Upper lobe of left lung (tissue), 6 donors: Measurements from ENCODE around the gene SMYD5. TPM values are rescaled to one million over a fixed set of nuclear protein-coding genes. Genes with fewer than 3 reads are reported as not detected.

Source experiments
- ATAC-seq, 2 donors: fragments of 200-7000 bp; cut with Tn5 transposase; one replicate each; pipeline ENCODE4 v1.9.1; 2022; ENCODE audit warnings: mild to moderate bottlenecking in 2 of 2, moderate library complexity in 2 of 2; ENCODE audit not compliant: low FRiP score in 2 of 2
- DNase-seq, 2 donors: peaks; one replicate each; pipeline ENCODE4 v3.0.0-alpha.2; 2019 to 2020
- H3K27ac ChIP-seq, 4 donors: fragments of 200-600 bp; sonication (generic); one replicate each; pipeline ENCODE4 v1.5.1; 2016 to 2019
- H3K27me3 ChIP-seq, 4 donors: fragments of 200-600 bp; sonication (generic); one replicate each; pipeline ENCODE4 v1.5.1; 2017 to 2019
- H3K36me3 ChIP-seq, 4 donors: fragments of 200-600 bp; sonication (generic); one replicate each; pipeline ENCODE4 v1.5.1; 2016 to 2019
- H3K4me1 ChIP-seq, 4 donors: fragments of 200-600 bp; sonication (generic); one replicate each; pipeline ENCODE4 v1.5.1; 2018 to 2019
- H3K4me3 ChIP-seq, 4 donors: fragments of 200-600 bp; sonication (generic); one replicate each; pipeline ENCODE4 v1.5.1; 2017 to 2019; ENCODE audit warnings: mild to moderate bottlenecking in 2 of 4, moderate library complexity in 1 of 4
- H3K9me3 ChIP-seq, 4 donors: fragments of 200-600 bp; sonication (generic); one replicate each; pipeline ENCODE4 v1.5.1; 2018 to 2019
- CTCF ChIP-seq, 6 experiments: fragments of 450-650 bp in 4 of 6; fragments of 200-600 bp in 2 of 6; sonication (generic) in 2 of 6; IDR thresholded peaks; one replicate each; pipeline ENCODE4 v1.5.1; 2016 to 2019; ENCODE audit warnings: antibody characterized with exemption in 6 of 6
- EP300 ChIP-seq, 4 donors: sonication (generic); formaldehyde crosslinking; IDR thresholded peaks; one replicate each; pipeline ENCODE4 v1.5.1; 2017; ENCODE audit warnings: antibody characterized with exemption in 4 of 4, control low read depth in 2 of 4
- POLR2A ChIP-seq, 4 donors: fragments of 450-650 bp; IDR thresholded peaks; one replicate each; pipeline ENCODE4 v1.5.1; 2016 to 2017; ENCODE audit warnings: antibody characterized with exemption in 4 of 4, mild to moderate bottlenecking in 2 of 4
- POLR2AphosphoS5 ChIP-seq, 2 donors: sonication (generic); formaldehyde crosslinking; IDR thresholded peaks; one replicate each; pipeline ENCODE4 v1.5.1; 2017; ENCODE audit warnings: antibody characterized with exemption in 2 of 2
- WGBS, 2 donors: methylation state at CpG; one replicate each; pipeline ENCODE4 v1.1.5; 2017 to 2018; 5-methylcytosine and 5-hydroxymethylcytosine counted together
- total RNA-seq, 6 donors: library from RNA; depleted of rRNA in 4 of 6; stranded (reverse); fragments of >200 nt in 4 of 6; gene quantifications; one replicate each; pipeline versions ENCODE4 v1.1.0 to v1.2.1, GENCODE V29; 2016 to 2021
- donor health status: DM: no; HTN: no; CAD: no; lungs with moderate emphysema.
- donor health status: DM: no; HTN: yes; CAD: no; lungs with severe emphysema.

The SMYD5 gene
- total RNA-seq, 6 donors from 2014 or later: 18.1 to 58.8 (median 21.2) TPM

DNA sequence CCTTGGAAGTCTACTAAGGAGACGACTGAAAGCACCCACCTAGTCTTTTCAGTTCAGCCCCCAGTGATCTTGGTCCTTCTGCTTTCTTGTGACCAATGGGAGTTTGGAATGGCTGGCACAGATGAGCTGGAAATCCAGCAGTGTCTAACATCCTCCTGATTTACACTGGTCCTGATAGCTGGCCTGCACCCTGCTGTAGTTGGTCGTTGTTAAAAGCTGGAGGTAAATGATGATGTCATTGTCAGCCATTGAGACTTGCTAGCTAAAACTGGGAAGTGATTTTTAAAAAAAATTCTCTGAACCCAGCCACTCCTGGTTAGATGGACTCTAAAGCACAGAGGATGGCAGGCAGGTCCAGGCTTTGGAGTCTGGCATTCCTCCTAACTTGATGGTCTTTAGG lies 39.4 kb downstream of the SMYD5 start:
- DNase-seq (no peak), ATAC-seq (no peak)
- no peaks in the 10 kb centered on the region for H3K4me1 ChIP-seq
- WGBS, 2 donors: 66 to 75% methylated on average over 2 of the region's 2 CpGs
- no peak overlapping the region for H3K4me3 ChIP-seq
- peaks cover 42 to 71% (median 62%) of the 10 kb centered on the region in 4 donors for H3K36me3 ChIP-seq
- H3K27ac ChIP-seq: no peak overlapping the region
- H3K27me3 ChIP-seq: no peaks in the 10 kb centered on the region
- no peaks in the 10 kb centered on the region for H3K9me3 ChIP-seq
- no peak for TF ChIP-seq EP300 (IDR thresholded peaks at IDR 0.05)
- TF ChIP-seq POLR2AphosphoS5 (IDR thresholded peaks at IDR 0.05): no peak

DNA sequence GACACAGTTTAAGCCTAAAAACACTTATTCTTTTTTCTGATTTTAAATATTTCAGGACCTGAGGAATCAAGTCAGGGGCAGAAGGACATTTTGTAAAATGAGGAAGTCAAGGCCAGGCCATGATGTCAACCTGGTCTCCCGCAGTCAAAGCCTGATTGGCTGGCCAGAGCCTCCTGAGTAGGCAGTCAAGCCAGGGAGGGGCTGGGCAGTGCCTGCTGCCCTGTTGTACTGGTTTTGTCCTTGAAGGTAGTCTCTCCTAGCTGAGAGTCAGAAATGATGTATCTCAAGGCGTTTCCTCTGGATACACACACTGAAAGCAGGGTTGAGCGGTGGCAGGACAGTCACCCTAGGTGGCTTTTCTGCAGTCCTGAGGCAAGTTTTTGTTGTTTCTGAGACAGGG lies 39.9 kb downstream of the SMYD5 start:
- Histone ChIP-seq H3K4me1 (no peaks in the 10 kb centered on the region), H3K36me3 (peaks cover 37 to 66% (median 57%) of the 10 kb centered on the region in 4 donors), H3K27me3 (no peaks in the 10 kb centered on the region), H3K27ac (no peak overlapping the region), H3K9me3 (no peaks in the 10 kb centered on the region), H3K4me3 (no peak overlapping the region)
- ATAC-seq (no peak), DNase-seq (no peak)
- TF ChIP-seq POLR2A (IDR thresholded peaks at IDR 0.05) (no peak), CTCF (IDR thresholded peaks at IDR 0.05) (no peak), POLR2AphosphoS5 (IDR thresholded peaks at IDR 0.05) (no peak), EP300 (IDR thresholded peaks at IDR 0.05) (no peak)
- 88% methylated on average over 2 to 3 of the region's 3 CpGs for WGBS, 2 donors

GRCh38 chr2:73254343-73255006 lies 40.4 kb downstream of the SMYD5 start:
- H3K4me3 ChIP-seq: no peak overlapping the region
- peaks cover 32 to 60% (median 51%) of the 10 kb centered on the region in 4 donors for H3K36me3 ChIP-seq
- TF ChIP-seq POLR2AphosphoS5 (IDR thresholded peaks at IDR 0.05): no peak
- no peak for TF ChIP-seq EP300 (IDR thresholded peaks at IDR 0.05)
- TF ChIP-seq CTCF (IDR thresholded peaks at IDR 0.05): no peak
- no peak for TF ChIP-seq POLR2A (IDR thresholded peaks at IDR 0.05)
- no peak for ATAC-seq
- no peaks in the 10 kb centered on the region for H3K27me3 ChIP-seq
- H3K27ac ChIP-seq: no peak overlapping the region
- no peaks in the 10 kb centered on the region for H3K9me3 ChIP-seq
- WGBS, 2 donors: 94 to 95% methylated on average over 7 of the region's 7 CpGs
- H3K4me1 ChIP-seq: no peaks in the 10 kb centered on the region
- no peak for DNase-seq

DNA sequence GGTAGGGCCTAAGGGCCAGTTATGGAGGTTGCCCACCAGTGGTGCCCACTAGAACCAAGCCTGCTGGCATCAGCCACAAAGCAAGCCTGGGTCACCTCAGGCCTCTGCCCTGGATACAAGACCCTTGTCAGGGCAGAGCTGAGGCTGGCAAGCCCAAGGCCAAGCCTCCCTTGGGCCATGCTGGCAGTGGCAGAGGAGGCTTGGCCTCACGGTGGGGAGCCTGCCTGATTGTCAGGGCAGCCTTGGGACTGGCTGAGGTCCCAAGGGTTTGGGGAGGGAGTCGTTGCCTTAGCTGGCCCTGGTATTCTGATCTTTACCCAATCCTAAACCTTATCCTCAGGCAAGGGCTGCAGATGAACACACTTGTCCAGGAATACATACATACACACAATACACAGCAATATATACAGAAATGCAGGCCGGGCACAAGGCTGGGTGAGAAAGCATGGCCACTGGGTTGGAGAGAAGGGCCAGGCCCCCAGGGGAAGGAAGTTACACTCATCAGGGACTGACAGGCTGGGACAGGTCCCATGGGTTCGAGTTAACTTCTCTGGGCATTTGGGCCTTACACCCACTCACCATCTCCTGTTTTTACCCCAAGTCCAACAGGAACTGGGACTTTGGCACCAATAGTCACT lies 41.1 kb downstream of the SMYD5 start:
- Histone ChIP-seq H3K36me3 (peaks cover 26 to 54% (median 45%) of the 10 kb centered on the region in 4 donors), H3K9me3 (no peaks in the 10 kb centered on the region), H3K4me3 (no peak overlapping the region), H3K27ac (no peak overlapping the region), H3K4me1 (no peaks in the 10 kb centered on the region), H3K27me3 (no peaks in the 10 kb centered on the region)
- TF ChIP-seq EP300 (IDR thresholded peaks at IDR 0.05): no peak
- TF ChIP-seq POLR2AphosphoS5 (IDR thresholded peaks at IDR 0.05): no peak
- ATAC-seq (no peak), DNase-seq (no peak)
- 40 to 83% methylated on average over 1 to 4 of the region's 4 CpGs for WGBS, 2 donors

DNA sequence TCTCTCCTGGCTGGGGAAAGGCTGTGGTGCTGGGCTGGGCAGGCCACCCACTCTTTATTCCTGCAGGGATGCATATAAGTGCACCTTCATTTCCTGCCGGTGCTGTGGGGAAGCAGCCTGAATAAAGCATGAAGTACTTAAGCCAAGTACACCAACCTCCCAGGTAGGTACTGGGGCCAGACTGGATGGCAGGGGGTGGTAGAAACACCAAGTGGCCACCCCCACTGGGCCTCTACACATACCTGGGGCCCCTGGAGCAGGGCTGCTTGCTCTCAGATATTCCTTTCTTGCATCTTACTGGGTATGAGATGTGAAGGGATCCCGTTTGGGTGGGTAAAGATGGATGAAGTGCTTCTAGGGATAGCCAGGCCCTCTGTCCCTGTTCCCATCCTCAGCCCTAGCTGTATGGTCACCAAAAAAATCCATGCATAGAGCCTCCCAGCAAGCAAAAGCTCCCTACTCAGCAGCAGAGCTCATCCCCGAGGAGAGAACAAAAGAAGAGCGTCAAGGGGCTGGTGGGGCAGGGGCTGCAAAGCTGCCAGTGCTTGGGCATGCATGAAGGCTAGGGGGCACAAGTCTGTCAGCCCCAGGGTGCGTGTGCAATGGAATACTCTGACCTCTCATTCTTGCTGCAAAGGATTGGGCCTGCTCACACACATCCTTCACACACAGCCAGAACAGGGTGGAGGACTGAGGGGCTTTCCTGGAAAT lies 42.0 kb downstream of the SMYD5 start:
- TF ChIP-seq POLR2A (IDR thresholded peaks at IDR 0.05) (no peak), EP300 (IDR thresholded peaks at IDR 0.05) (no peak), CTCF (IDR thresholded peaks at IDR 0.05) (no peak), POLR2AphosphoS5 (IDR thresholded peaks at IDR 0.05) (no peak)
- H3K4me3 ChIP-seq: no peak overlapping the region
- no peaks in the 10 kb centered on the region for H3K27me3 ChIP-seq
- ATAC-seq (no peak), DNase-seq (no peak)
- H3K36me3 ChIP-seq: peaks cover 17 to 44% (median 36%) of the 10 kb centered on the region in 4 donors
- H3K27ac ChIP-seq: no peak overlapping the region
- no peaks in the 10 kb centered on the region for H3K4me1 ChIP-seq
- H3K9me3 ChIP-seq: no peaks in the 10 kb centered on the region
- 59 to 62% methylated on average over 5 of the region's 5 CpGs for WGBS, 2 donors
